Left ventricle myocardium inferior (tissue), 1 donor: ENCODE data around the gene PRKG1. TPM values are rescaled to one million over a fixed set of nuclear protein-coding genes. Genes with fewer than 3 reads are reported as not detected.
A peak's percentile ranks its signal among the peaks of the same experiment; 100 is the strongest.

Source experiments
- DNase-seq: peaks from one replicate; pipeline ENCODE4 v3.0.0-alpha.2; 2020
- H3K27ac ChIP-seq: fragments of 200-600 bp; replicated peaks from 2 replicates; pipeline ENCODE4 v1.8.0; 2021
- H3K27me3 ChIP-seq: fragments of 200-600 bp; 2 replicates; pipeline ENCODE4 v1.8.0; 2021; ENCODE audit warnings: low read depth
- H3K36me3 ChIP-seq: fragments of 200-600 bp; 2 replicates; pipeline ENCODE4 v1.8.0; 2021
- H3K4me1 ChIP-seq: fragments of 200-600 bp; 2 replicates; pipeline ENCODE4 v1.8.0; 2021
- H3K4me3 ChIP-seq: fragments of 200-600 bp; 2 replicates; pipeline ENCODE4 v1.8.0; 2021; ENCODE audit warnings: mild to moderate bottlenecking, moderate library complexity
- H3K9me3 ChIP-seq: fragments of 200-600 bp; replicated peaks from 2 replicates; pipeline ENCODE4 v1.8.0; 2021
- intact Hi-C: fragments of 100-400 bp; cut with micrococcal nuclease; formaldehyde crosslinking; loops from one replicate; pipeline ENCODE4 v1.11.0; 2022
- total RNA-seq: library from RNA; stranded (reverse); fragmentation: NEBNext Ultra II Directional; extraction: Animal tissue kit (Norgen Biotek cat#: 25700); gene quantifications from one replicate; pipeline ENCODE4 v1.2.1, GENCODE V29; 2021
- TF ChIP-seq, protein P1 (sequence below): fragments of 200-600 bp; IDR thresholded peaks from 2 replicates; pipeline ENCODE4 v1.8.0; 2021; ENCODE audit warnings: antibody characterized with exemption, mild to moderate bottlenecking, borderline replicate concordance
- donor health status: DM: no; HTN: yes; CAD: no; lungs with severe emphysema.

Gene PRKG1
- total RNA-seq, 1 donor from 2014 or later: 38.9 TPM

DNA sequence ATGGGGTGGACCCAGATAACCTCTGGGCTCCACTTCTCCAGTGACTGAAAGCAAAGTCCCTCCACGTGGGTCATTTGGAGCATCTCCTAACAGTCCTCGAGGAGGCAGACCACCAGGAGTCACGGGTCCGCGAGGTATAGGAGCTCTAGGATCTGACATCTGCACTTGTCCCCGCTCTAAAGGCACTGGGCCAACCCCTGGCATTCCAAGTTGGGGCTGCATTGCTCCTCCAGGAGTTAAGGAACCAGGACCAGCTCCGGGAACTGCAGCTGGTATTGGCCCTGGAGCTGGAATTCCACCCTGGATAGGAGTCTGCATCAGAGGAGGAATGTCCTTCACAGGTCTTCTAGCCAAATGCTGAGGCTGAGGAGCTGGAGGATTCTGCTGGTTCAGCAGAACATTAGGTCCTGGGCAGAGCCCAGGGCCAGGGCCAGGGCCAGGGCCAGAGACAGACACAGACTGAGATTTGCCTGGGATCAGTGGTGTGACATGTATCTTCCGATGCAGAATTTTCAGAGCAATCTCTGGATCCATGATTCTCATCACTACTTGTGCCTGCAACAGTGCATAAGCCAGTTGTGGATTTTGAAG lies 624.3 kb downstream of the PRKG1 start:
- TF ChIP-seq, protein P1, sequence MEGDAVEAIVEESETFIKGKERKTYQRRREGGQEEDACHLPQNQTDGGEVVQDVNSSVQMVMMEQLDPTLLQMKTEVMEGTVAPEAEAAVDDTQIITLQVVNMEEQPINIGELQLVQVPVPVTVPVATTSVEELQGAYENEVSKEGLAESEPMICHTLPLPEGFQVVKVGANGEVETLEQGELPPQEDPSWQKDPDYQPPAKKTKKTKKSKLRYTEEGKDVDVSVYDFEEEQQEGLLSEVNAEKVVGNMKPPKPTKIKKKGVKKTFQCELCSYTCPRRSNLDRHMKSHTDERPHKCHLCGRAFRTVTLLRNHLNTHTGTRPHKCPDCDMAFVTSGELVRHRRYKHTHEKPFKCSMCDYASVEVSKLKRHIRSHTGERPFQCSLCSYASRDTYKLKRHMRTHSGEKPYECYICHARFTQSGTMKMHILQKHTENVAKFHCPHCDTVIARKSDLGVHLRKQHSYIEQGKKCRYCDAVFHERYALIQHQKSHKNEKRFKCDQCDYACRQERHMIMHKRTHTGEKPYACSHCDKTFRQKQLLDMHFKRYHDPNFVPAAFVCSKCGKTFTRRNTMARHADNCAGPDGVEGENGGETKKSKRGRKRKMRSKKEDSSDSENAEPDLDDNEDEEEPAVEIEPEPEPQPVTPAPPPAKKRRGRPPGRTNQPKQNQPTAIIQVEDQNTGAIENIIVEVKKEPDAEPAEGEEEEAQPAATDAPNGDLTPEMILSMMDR: no peak
- H3K9me3 ChIP-seq: no peaks in the 10 kb centered on the region
- H3K4me3 ChIP-seq: peak overlapping the region; percentile 70
- no peaks in the 10 kb centered on the region for H3K36me3 ChIP-seq
- peak overlapping the region; percentile 95 for H3K27ac ChIP-seq
- DNase-seq: no peak
- H3K27me3 ChIP-seq: no peaks in the 10 kb centered on the region
- peaks cover 64% of the 10 kb centered on the region for H3K4me1 ChIP-seq
- intact Hi-C loops: no loop called here

DNA sequence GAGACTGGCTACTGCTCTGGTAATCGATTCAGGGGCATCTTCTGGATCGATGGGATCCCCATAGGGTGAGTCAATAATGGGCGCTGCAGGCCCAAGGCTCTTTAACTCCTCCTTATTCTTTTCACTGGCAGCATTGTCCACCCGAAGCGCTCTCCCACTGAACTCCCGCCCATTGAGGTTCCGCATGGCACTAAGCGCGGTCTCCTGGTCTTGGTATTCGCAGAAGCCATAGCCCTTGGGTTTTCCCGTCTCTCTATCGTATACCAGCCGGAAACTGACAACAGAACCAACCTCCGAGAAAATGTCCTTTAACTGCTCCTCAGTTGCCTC lies 624.8 kb downstream of the PRKG1 start:
- Histone ChIP-seq H3K36me3 (no peaks in the 10 kb centered on the region), H3K27me3 (no peaks in the 10 kb centered on the region), H3K4me3 (peak overlapping the region; percentile 70), H3K4me1 (peaks cover 59% of the 10 kb centered on the region), H3K27ac (peak overlapping the region; percentile 95), H3K9me3 (no peaks in the 10 kb centered on the region)
- TF ChIP-seq, protein P1: no peak
- DNase-seq: no peak
- intact Hi-C loops: no loop called here

DNA sequence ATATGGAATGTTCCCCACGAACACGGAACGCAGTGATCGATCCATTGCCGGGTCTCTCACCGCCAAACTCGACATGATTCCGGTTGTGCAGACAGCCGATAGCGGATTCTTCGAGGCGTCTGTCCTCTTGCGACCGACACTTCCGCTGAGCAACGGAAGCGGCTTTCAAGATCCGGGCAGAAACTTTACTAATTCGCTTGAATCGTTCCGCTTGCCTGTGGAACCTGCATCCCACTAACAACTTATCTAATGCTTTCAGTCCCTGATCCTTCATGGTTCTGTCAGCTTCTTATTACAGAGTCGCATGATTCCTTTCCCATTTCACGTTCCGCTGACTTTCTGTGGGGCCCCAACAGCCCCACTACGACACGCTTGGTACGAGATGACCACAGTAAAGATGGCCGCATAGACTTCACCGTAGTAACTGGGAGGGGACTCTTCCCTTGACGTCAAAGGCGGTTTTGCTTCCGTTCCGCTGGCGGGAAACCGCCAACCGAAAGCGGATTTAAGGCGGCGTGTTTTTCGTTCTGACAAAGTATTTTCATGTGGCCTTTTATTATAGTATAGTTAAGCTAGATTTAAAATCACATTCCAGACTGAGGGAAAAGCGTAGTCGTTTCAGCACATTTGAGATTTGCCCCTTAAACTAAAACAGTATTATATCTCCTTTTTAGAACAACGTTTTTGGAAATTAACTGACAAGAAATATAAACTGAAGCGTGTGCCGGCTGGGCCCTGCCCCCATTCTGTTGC lies 625.4 kb downstream of the PRKG1 start, which contains the start of gene CSTF2T:
Gene CSTF2T, minus strand, starts transcription at position 121 of the 753 bp plus-strand sequence. Its CDS starts 46 bp downstream, at position 75.
- peak within 1 kb of the TSS; percentile 70 for H3K4me3 ChIP-seq
- TF ChIP-seq, protein P1: no peak
- H3K9me3 ChIP-seq: no peaks in the 10 kb centered on the region
- H3K27ac ChIP-seq: peak within 1 kb of the TSS; percentile 95
- H3K27me3 ChIP-seq: no peaks in the 10 kb centered on the region
- intact Hi-C loops: no loop called here
- peak; percentile 80 for DNase-seq
- peaks cover 54% of the 10 kb centered on the region for H3K4me1 ChIP-seq
- H3K36me3 ChIP-seq: no peaks in the 10 kb centered on the region

DNA sequence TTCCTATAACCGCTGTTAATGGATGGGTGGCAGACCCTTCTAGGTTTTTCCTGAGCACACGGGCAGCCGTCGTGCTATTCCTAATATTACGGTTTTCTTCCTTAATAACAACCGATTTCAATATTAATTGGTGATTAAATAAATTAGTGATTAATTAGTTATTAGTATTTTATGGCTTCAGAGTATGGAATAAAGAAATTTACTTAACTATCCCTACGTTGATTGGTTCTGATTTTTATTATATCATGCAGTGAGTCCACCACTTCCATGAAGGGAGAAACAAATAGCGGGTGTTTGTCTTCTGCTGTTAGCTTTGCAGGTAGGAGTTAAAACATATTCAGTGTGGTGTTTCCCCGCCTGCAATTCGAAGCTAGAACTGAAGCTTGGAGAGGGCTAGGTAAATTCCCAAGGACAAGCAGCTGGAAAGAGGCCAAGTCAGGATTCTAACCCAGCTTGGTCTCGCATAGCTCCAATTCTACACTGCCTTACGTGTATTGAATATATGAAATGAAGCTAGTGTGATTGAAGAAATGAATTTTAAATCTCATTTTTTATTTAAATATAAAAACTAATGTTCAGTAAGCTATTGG lies 626.0 kb downstream of the PRKG1 start:
- Histone ChIP-seq H3K9me3 (no peaks in the 10 kb centered on the region), H3K36me3 (no peaks in the 10 kb centered on the region), H3K27ac (peak overlapping the region; percentile 95), H3K4me1 (peaks cover 47% of the 10 kb centered on the region), H3K27me3 (no peaks in the 10 kb centered on the region), H3K4me3 (peak overlapping the region; percentile 70)
- TF ChIP-seq, protein P1: no peak
- intact Hi-C loops: no loop called here
- no peak for DNase-seq

DNA sequence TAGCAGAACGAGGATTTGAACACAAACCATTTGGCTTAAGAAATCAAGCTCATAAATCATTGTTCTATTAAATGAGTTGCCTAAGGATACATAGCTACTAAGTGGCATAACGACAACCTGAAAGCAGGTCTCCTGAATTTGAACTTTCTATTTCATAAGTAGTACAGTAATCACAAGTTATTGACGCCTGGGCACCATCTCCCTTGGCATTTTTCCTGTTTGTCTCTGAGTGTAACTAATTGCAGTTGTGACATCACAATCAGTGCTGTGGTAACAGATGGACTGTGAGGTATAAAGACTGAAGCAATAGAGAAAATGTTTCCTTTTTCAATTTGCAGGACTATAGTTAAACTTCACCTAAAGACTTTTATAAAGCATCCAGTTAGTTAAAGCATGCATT lies 631.5 kb downstream of the PRKG1 start:
- Histone ChIP-seq H3K27me3 (no peaks in the 10 kb centered on the region), H3K4me1 (peaks cover 25% of the 10 kb centered on the region), H3K36me3 (no peaks in the 10 kb centered on the region), H3K27ac (peak overlapping the region; percentile 61), H3K9me3 (no peaks in the 10 kb centered on the region), H3K4me3 (no peak overlapping the region)
- intact Hi-C loops: no loop called here
- TF ChIP-seq, protein P1: no peak
- no peak for DNase-seq
